Measurements from ENCODE around the gene WDR70. TPM values are rescaled to one million over a fixed set of nuclear protein-coding genes. Genes with fewer than 3 reads are reported as not detected.
A peak's percentile ranks its signal among the peaks of the same experiment; 100 is the strongest.
"Not testable (repeated sequence)": the region's sequence is repeated elsewhere in the genome, so short reads cannot be mapped to it uniquely, and the experiment has no call there.

The WDR70 gene
- polyA plus RNA-seq (2013, experiment 1 of 2; ENCODE audit: insufficient read length) = 23.9 TPM
- polyA plus RNA-seq (2013, experiment 2 of 2; ENCODE audit: insufficient read length) = 20.6 TPM

- DNase-seq = peak; percentile 90
These were observed at the start of gene WDR70 for GRCh38 chr5:37379100-37379628. TSS of gene WDR70 (plus strand) at chr5:37379318. CDS start at chr5:37379368, 50 bp downstream.

- DNase-seq = not testable (repeated sequence)
These were observed 44.4 kb upstream of the WDR70 start for GRCh38 chr5:37334754-37335153.

GRCh38 chr5:37342741-37343140 lies 36.4 kb upstream of the WDR70 start:
- DNase-seq = not testable (repeated sequence)

- no peak for DNase-seq
These were observed 24.0 kb upstream of the WDR70 start for GRCh38 chr5:37355161-37355560.

- DNase-seq = no peak
These were observed 8.6 kb upstream of the WDR70 start for GRCh38 chr5:37370550-37370863.

GRCh38 chr5:37370864-37371726 lies 8.0 kb upstream of the WDR70 start, which contains the start of gene NUP155:
TSS of gene NUP155 (minus strand) at chr5:37371106. CDS start at chr5:37370977, 129 bp downstream.
- DNase-seq = peak; percentile 97

- DNase-seq = no peak
These were observed 4.0 kb upstream of the WDR70 start for GRCh38 chr5:37375091-37375490.

GRCh38 chr5:37378066-37378465 lies 1.1 kb upstream of the WDR70 start:
- DNase-seq = not testable (repeated sequence)

GRCh38 chr5:37391591-37391990 lies 12.5 kb downstream of the WDR70 start:
- no peak for DNase-seq

GRCh38 chr5:37396352-37396751 lies 17.2 kb downstream of the WDR70 start:
- DNase-seq = no peak

- no peak for DNase-seq
These were observed 21.4 kb downstream of the WDR70 start for GRCh38 chr5:37400501-37400900.

GRCh38 chr5:37412515-37412914 lies 33.4 kb downstream of the WDR70 start:
- DNase-seq = no peak

GRCh38 chr5:37415456-37415855 lies 36.3 kb downstream of the WDR70 start:
- DNase-seq = not testable (repeated sequence)

GRCh38 chr5:37417347-37417746 lies 38.2 kb downstream of the WDR70 start:
- no peak for DNase-seq

- DNase-seq = no peak
These were observed 45.3 kb downstream of the WDR70 start for GRCh38 chr5:37424441-37424840.

- DNase-seq = no peak
These were observed 48.9 kb downstream of the WDR70 start for GRCh38 chr5:37428044-37428443.

- DNase-seq = peak; percentile 7
These were observed 56.1 kb downstream of the WDR70 start for GRCh38 chr5:37435261-37435660.

- DNase-seq = no peak
These were observed 57.2 kb downstream of the WDR70 start for GRCh38 chr5:37436146-37436934.

- peak; percentile 60 for DNase-seq
These were observed 58.6 kb downstream of the WDR70 start for GRCh38 chr5:37437711-37438110.

GRCh38 chr5:37445783-37446182 lies 66.7 kb downstream of the WDR70 start:
- not testable (repeated sequence) for DNase-seq

GRCh38 chr5:37448941-37449340 lies 69.8 kb downstream of the WDR70 start:
- DNase-seq = peak; percentile 34

- not testable (repeated sequence) for DNase-seq
These were observed 72.9 kb downstream of the WDR70 start for GRCh38 chr5:37451991-37452390.

- DNase-seq = not testable (repeated sequence)
These were observed 74.1 kb downstream of the WDR70 start for GRCh38 chr5:37453252-37453651.

Measured in fibroblast of skin of back (primary cell).